DMS153 (cell line): ENCODE results near the gene IL15RA.
A peak's percentile ranks its signal among the peaks of the same experiment; 100 is the strongest.
"Not testable (repeated sequence)": the region's sequence is repeated elsewhere in the genome, so short reads cannot be mapped to it uniquely, and the experiment has no call there.

Source experiments
- DNase-seq: peaks from one replicate; lab custom pipeline; 2025; lab: John Stamatoyannopoulos, UW

IL15RA gene

GRCh38 chr10:5951167-5951711 lies 26.1 kb downstream of the IL15RA start:
- DNase-seq = no peak

GRCh38 chr10:5949009-5949759 lies 28.2 kb downstream of the IL15RA start:
- DNase-seq = no peak

- DNase-seq = no peak
Measured at GRCh38 chr10:5948208-5948585, 29.1 kb downstream of the IL15RA start.

- no peak for DNase-seq
Measured at GRCh38 chr10:5947471-5948207, 29.7 kb downstream of the IL15RA start.

GRCh38 chr10:5946786-5947185 lies 30.6 kb downstream of the IL15RA start:
- DNase-seq = no peak

- not testable (repeated sequence) for DNase-seq
Measured at GRCh38 chr10:5946419-5946775, 30.9 kb downstream of the IL15RA start.

GRCh38 chr10:5945561-5946418 lies 31.6 kb downstream of the IL15RA start:
- no peak for DNase-seq

GRCh38 chr10:5945190-5945509 lies 32.2 kb downstream of the IL15RA start:
- DNase-seq = no peak

- peak; percentile 78 for DNase-seq
Measured at GRCh38 chr10:5944389-5945189, 32.8 kb downstream of the IL15RA start.

GRCh38 chr10:5943536-5943935 lies 33.8 kb downstream of the IL15RA start:
- no peak for DNase-seq

- DNase-seq = no peak
Measured at GRCh38 chr10:5942474-5942873, 34.9 kb downstream of the IL15RA start.

GRCh38 chr10:5942001-5942400 lies 35.3 kb downstream of the IL15RA start:
- no peak for DNase-seq

- DNase-seq = no peak
Measured at GRCh38 chr10:5941579-5941978, 35.8 kb downstream of the IL15RA start.

GRCh38 chr10:5940807-5941218 lies 36.5 kb downstream of the IL15RA start:
- DNase-seq = no peak

- DNase-seq = no peak
Measured at GRCh38 chr10:5938291-5938690, 39.1 kb downstream of the IL15RA start.

GRCh38 chr10:5937016-5937415 lies 40.3 kb downstream of the IL15RA start:
- DNase-seq = no peak

- DNase-seq = no peak
Measured at GRCh38 chr10:5935628-5936027, 41.7 kb downstream of the IL15RA start.

GRCh38 chr10:5933909-5934546 lies 43.3 kb downstream of the IL15RA start:
- DNase-seq = no peak

GRCh38 chr10:5932345-5932744 lies 45.0 kb downstream of the IL15RA start:
- DNase-seq = no peak

- DNase-seq = no peak
Measured at GRCh38 chr10:5930272-5930671, 47.1 kb downstream of the IL15RA start.

- no peak for DNase-seq
Measured at GRCh38 chr10:5929442-5929841, 47.9 kb downstream of the IL15RA start.
